HFF-Myc (cell line): ENCODE measurements around the gene KRTAP9-7.
"Not testable (repeated sequence)": the region's sequence is repeated elsewhere in the genome, so short reads cannot be mapped to it uniquely, and the experiment has no call there.

ENCODE experiments used
- DNase-seq: peaks from one replicate; pipeline ENCODE4 v3.0.0-alpha.2; 2011; ENCODE audit warnings: low read depth; ENCODE audit errors: extremely low read depth
- H3K4me3 ChIP-seq: replicated peaks from 2 replicates; pipeline ENCODE4 v1.5.1; 2011; ENCODE audit warnings: low read depth, mild to moderate bottlenecking, control low read depth, low read length
- CTCF ChIP-seq: IDR thresholded peaks from 2 replicates; pipeline ENCODE4 v1.5.1; 2012; ENCODE audit warnings: mild to moderate bottlenecking, low read depth, low read length, control low read depth; ENCODE audit errors: missing control alignments

KRTAP9-7 gene

GRCh38 chr17:41251261-41251660 is 24.2 kb upstream of the KRTAP9-7 start:
- DNase-seq: no peak
- no peak for TF ChIP-seq CTCF

GRCh38 chr17:41254861-41255260 is 20.6 kb upstream of the KRTAP9-7 start:
- TF ChIP-seq CTCF: no peak
- no peak overlapping the region for H3K4me3 ChIP-seq
- DNase-seq: no peak

More at GRCh38 chr17:41251261-41251660, 24.2 kb upstream of the KRTAP9-7 start:
- H3K4me3 ChIP-seq: no peak overlapping the region

- H3K4me3 ChIP-seq, DNase-seq: not testable (repeated sequence)
These were observed 19.9 kb upstream of the KRTAP9-7 start, which contains the start of gene KRTAP9-9 for GRCh38 chr17:41255381-41256290. Gene KRTAP9-9, plus strand, starts transcription at chr17:41255384.

GRCh38 chr17:41256291-41256685 is 19.2 kb upstream of the KRTAP9-7 start:
- no peak for TF ChIP-seq CTCF
- no peak overlapping the region for H3K4me3 ChIP-seq
- no peak for DNase-seq

GRCh38 chr17:41258406-41258805 is 17.1 kb upstream of the KRTAP9-7 start:
- DNase-seq: no peak
- no peak for TF ChIP-seq CTCF
- H3K4me3 ChIP-seq: no peak overlapping the region

GRCh38 chr17:41263212-41263611 is 12.3 kb upstream of the KRTAP9-7 start:
- no peak overlapping the region for H3K4me3 ChIP-seq
- no peak for TF ChIP-seq CTCF
- DNase-seq: no peak

- no peak for DNase-seq
- no peak overlapping the region for H3K4me3 ChIP-seq
- no peak for TF ChIP-seq CTCF
These were observed 10.9 kb upstream of the KRTAP9-7 start for GRCh38 chr17:41264599-41264998.
